Measurements from ENCODE around the gene SPDL1.
A peak's percentile ranks its signal among the peaks of the same experiment; 100 is the strongest.

The SPDL1 gene, protein sequence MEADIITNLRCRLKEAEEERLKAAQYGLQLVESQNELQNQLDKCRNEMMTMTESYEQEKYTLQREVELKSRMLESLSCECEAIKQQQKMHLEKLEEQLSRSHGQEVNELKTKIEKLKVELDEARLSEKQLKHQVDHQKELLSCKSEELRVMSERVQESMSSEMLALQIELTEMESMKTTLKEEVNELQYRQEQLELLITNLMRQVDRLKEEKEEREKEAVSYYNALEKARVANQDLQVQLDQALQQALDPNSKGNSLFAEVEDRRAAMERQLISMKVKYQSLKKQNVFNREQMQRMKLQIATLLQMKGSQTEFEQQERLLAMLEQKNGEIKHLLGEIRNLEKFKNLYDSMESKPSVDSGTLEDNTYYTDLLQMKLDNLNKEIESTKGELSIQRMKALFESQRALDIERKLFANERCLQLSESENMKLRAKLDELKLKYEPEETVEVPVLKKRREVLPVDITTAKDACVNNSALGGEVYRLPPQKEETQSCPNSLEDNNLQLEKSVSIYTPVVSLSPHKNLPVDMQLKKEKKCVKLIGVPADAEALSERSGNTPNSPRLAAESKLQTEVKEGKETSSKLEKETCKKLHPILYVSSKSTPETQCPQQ

DNA sequence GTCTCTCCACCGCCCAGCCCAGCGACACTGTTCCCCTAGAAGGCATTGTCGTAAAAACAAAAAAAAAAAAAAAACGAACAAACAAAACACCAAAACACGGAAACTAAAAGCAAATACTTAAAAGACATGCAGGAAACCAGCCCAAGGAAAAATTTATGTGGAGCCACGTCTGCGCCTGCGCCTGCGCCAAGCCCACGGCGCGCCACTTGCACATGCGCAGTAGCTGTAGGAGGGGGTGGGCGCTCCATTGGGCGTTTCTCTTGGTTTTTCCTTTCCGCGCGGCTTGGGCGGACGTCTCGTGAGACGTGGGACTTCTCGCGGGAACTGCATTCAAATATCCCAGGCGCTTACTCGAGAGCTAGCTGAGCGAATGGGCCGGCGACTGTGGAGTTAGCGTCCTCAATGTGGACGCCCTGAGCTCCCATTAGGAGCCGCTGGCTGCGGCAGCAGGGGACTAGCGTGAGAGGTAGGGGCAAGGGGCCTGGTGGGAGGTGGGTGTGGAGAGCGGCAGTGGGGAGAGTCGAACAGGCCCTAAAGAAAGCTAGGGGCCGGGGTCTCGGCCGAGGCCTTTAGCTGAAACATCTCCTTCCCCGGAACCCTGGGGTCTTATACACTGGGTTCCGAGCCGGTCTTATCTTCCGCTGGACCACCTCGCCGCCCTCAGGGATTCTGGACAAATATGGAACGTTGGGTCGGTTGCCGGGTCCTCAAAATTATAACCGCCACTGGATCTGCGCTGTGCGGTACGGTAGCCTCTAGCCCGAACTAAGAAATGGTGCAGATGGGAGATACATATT lies at the start of gene SPDL1:
Gene SPDL1 (plus strand): TSS at position 350 of the 797 bp plus-strand sequence. CDS start 4,644 bp downstream, outside the sequence.
- peak within 1 kb of the TSS; percentile 91 for H3K4me3 ChIP-seq (ENCODE audit: low read length)
- no peaks in the 10 kb centered on the region for H3K36me3 ChIP-seq (ENCODE audit: control insufficient read depth, insufficient read depth, low read length)
- H3K4me1 ChIP-seq (ENCODE audit: control insufficient read depth, insufficient read depth, low read length), result peaks cover 3% of the 10 kb centered on the region
- peak within 1 kb of the TSS; percentile 77 for H3K27ac ChIP-seq (ENCODE audit: low read depth, low read length)
- peak within 1 kb of the TSS; percentile 84 for H3K9ac ChIP-seq (ENCODE audit: low read length)
- no peaks in the 10 kb centered on the region for H3K27me3 ChIP-seq (ENCODE audit: control insufficient read depth, insufficient read depth, low read length)

DNA sequence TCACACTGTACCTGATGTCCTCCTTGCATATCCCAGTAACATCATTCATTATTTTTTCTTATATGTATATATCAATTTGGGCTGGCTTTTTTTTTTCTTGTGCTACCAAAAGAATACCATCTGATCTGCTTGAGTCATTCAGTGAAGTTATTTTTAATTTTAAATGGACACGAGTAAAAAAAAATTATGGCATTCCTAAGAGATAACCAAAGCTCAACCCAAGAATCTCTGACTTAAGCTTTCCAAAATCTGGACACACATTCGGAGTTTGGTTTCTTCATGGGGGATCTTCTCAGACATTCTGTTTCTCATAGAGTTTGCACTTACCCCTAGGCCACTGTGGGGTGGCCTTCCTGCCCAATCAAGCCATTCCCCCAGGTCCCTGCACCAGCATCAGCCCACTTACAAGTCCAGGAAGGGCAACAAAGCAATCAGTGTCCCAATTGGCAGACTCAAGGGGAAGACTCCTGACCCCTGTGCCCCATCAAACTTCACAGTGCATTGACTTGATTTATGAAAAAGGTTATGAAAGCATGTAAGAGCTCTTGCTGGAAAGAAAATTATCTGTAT lies 49.2 kb upstream of the SPDL1 start:
- H3K27me3 ChIP-seq (ENCODE audit: control insufficient read depth, insufficient read depth, low read length), result no peaks in the 10 kb centered on the region
- no peaks in the 10 kb centered on the region for H3K4me1 ChIP-seq (ENCODE audit: control insufficient read depth, insufficient read depth, low read length)
- no peaks in the 10 kb centered on the region for H3K36me3 ChIP-seq (ENCODE audit: control insufficient read depth, insufficient read depth, low read length)
- H3K9ac ChIP-seq (ENCODE audit: low read length), result no peak overlapping the region
- no peak overlapping the region for H3K27ac ChIP-seq (ENCODE audit: low read depth, low read length)
- no peak overlapping the region for H3K4me3 ChIP-seq (ENCODE audit: low read length)

DNA sequence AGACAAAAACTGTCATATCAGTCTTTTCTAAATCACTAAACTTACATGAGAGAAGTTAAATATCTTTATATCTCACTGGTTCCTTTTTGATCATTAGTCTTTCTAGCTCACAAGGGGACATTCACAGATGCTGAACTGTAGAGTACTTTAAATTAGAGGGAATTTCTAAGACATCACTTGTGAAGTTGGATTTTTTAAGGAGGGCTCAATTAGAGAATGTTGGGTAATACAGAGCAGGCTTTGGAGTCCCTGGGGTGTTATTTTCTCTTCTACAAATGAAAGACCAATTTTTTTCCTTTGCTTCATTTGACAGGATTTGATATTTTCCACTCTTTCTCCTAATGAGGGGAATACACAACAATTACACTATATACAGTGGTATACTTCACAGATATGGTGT lies 48.6 kb upstream of the SPDL1 start:
- H3K36me3 ChIP-seq (ENCODE audit: control insufficient read depth, insufficient read depth, low read length), result no peaks in the 10 kb centered on the region
- H3K4me1 ChIP-seq (ENCODE audit: control insufficient read depth, insufficient read depth, low read length), result no peaks in the 10 kb centered on the region
- no peaks in the 10 kb centered on the region for H3K27me3 ChIP-seq (ENCODE audit: control insufficient read depth, insufficient read depth, low read length)
- no peak overlapping the region for H3K4me3 ChIP-seq (ENCODE audit: low read length)
- no peak overlapping the region for H3K27ac ChIP-seq (ENCODE audit: low read depth, low read length)
- no peak overlapping the region for H3K9ac ChIP-seq (ENCODE audit: low read length)

DNA sequence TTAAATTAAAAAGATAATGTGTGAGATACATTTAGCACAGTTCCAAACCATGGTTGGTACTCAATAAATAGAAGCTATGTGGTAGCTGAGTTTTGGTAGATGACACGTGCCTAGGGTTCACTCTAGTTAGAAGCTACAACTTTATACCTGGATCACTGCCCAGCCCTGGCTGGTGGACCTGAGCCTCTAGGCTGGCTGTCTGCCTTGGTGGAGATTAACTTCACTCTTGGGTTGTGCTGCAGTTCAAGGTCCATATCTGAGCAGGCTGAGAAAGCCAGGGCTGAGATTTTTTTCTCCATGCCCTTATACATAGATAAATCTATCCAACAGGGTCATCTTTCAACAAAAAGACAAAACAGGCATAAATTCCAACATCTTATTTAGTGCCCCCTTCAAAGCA lies 44.6 kb upstream of the SPDL1 start:
- Histone ChIP-seq H3K27me3 (ENCODE audit: control insufficient read depth, insufficient read depth, low read length) (no peaks in the 10 kb centered on the region), H3K4me1 (ENCODE audit: control insufficient read depth, insufficient read depth, low read length) (no peaks in the 10 kb centered on the region)

DNA sequence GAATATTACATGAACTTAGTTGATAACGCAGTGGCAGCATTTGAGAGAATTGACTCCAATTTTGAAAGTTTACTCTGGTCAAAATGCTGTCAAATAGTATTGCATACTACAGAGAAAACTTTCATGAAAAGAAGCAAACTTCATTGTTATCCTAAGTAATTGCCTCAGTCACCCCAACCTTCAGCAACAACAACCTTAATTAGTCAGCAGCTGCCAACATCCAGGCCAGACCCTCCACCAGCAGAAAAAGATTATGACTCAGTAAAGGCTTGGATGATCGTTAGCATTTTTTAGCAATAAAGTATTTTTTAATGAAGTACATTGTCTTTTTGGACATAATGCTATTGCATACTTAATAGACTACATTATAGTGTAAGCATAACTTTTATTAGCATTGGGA lies 40.8 kb upstream of the SPDL1 start:
- H3K4me1 ChIP-seq (ENCODE audit: control insufficient read depth, insufficient read depth, low read length), result no peaks in the 10 kb centered on the region
- no peak overlapping the region for H3K4me3 ChIP-seq (ENCODE audit: low read length)
- H3K9ac ChIP-seq (ENCODE audit: low read length), result no peak overlapping the region
- no peak overlapping the region for H3K27ac ChIP-seq (ENCODE audit: low read depth, low read length)
- no peaks in the 10 kb centered on the region for H3K36me3 ChIP-seq (ENCODE audit: control insufficient read depth, insufficient read depth, low read length)
- no peaks in the 10 kb centered on the region for H3K27me3 ChIP-seq (ENCODE audit: control insufficient read depth, insufficient read depth, low read length)

More for the DNA sequence above, 44.6 kb upstream of the SPDL1 start:
- Histone ChIP-seq H3K4me3 (ENCODE audit: low read length) (no peak overlapping the region), H3K36me3 (ENCODE audit: control insufficient read depth, insufficient read depth, low read length) (no peaks in the 10 kb centered on the region), H3K27ac (ENCODE audit: low read depth, low read length) (no peak overlapping the region), H3K9ac (ENCODE audit: low read length) (no peak overlapping the region)

DNA sequence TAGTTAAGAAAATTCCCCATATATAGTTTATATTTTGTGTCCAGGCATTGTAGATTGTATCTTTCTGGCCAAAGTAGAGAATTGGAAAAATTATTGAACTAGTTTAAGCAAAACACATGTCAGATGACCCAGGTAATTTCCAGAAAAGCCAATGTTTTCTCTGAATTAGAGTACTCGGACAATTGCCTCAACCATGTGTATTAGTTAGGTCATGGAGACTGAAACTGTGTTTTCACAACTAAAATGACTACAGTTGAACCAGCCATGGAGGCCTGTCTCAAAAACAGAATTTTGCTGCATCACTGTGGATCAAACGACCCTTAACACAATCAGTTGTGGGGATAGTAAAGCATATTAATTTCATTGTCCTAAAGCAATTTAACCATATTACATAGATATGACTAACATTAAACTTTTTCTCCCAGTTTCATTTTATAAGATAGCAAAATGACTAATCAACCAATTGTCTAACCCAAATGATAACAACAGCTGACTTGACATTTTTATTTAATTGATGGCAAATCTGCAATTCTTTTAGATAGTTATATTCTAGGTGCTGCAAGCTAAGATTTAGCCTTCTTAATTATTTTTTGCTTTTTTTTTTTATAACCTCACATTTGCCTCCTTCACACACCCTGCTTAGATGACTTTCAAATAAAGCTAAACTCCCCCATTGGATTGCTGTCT lies 39.2 kb upstream of the SPDL1 start:
- no peak overlapping the region for H3K4me3 ChIP-seq (ENCODE audit: low read length)
- H3K27me3 ChIP-seq (ENCODE audit: control insufficient read depth, insufficient read depth, low read length), result no peaks in the 10 kb centered on the region
- H3K4me1 ChIP-seq (ENCODE audit: control insufficient read depth, insufficient read depth, low read length), result no peaks in the 10 kb centered on the region
- H3K27ac ChIP-seq (ENCODE audit: low read depth, low read length), result no peak overlapping the region
- no peaks in the 10 kb centered on the region for H3K36me3 ChIP-seq (ENCODE audit: control insufficient read depth, insufficient read depth, low read length)
- no peak overlapping the region for H3K9ac ChIP-seq (ENCODE audit: low read length)

DNA sequence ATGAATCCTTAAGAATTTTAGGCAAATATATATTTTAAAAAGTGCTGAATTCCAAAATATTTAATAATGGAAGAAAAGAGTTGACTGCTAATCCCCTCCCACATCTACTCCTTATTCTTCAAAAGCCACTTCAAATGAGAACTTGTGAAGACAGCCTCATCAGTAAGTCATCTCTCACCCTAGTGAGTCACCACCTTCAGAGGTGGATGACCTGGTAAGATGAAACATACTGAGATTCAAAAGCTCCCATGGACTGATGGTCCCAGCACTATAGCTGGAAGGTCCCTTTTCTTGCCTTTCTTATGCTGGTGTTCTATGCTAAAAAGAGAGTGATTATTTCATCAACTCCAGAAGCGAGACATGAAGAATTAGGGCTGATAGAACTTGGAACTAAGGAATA lies 37.8 kb upstream of the SPDL1 start:
- no peaks in the 10 kb centered on the region for H3K4me1 ChIP-seq (ENCODE audit: control insufficient read depth, insufficient read depth, low read length)
- H3K27me3 ChIP-seq (ENCODE audit: control insufficient read depth, insufficient read depth, low read length), result no peaks in the 10 kb centered on the region
- no peaks in the 10 kb centered on the region for H3K36me3 ChIP-seq (ENCODE audit: control insufficient read depth, insufficient read depth, low read length)
- H3K9ac ChIP-seq (ENCODE audit: low read length), result no peak overlapping the region
- no peak overlapping the region for H3K27ac ChIP-seq (ENCODE audit: low read depth, low read length)
- H3K4me3 ChIP-seq (ENCODE audit: low read length), result no peak overlapping the region

DNA sequence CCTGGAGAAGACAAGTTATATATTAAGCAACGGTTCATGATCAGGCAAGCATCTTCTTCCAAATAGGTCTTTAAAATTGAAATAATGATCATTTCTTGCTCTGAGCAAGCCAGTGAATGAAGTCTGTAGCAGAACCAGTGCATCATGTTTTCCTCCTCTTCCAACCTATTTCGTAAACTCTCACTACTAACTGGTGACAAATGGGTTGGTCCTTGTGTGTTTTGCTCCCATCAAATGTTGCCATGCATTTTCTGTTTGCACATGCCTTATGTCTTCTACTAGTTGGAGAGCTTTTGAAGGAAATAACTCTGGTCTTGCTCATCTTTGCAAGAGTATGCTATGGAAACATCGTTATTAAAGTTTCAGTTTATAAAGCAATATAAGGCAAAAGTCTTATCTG lies 37.2 kb upstream of the SPDL1 start:
- Histone ChIP-seq H3K4me1 (ENCODE audit: control insufficient read depth, insufficient read depth, low read length) (no peaks in the 10 kb centered on the region), H3K4me3 (ENCODE audit: low read length) (no peak overlapping the region), H3K9ac (ENCODE audit: low read length) (no peak overlapping the region), H3K27me3 (ENCODE audit: control insufficient read depth, insufficient read depth, low read length) (no peaks in the 10 kb centered on the region), H3K36me3 (ENCODE audit: control insufficient read depth, insufficient read depth, low read length) (no peaks in the 10 kb centered on the region), H3K27ac (ENCODE audit: low read depth, low read length) (no peak overlapping the region)

DNA sequence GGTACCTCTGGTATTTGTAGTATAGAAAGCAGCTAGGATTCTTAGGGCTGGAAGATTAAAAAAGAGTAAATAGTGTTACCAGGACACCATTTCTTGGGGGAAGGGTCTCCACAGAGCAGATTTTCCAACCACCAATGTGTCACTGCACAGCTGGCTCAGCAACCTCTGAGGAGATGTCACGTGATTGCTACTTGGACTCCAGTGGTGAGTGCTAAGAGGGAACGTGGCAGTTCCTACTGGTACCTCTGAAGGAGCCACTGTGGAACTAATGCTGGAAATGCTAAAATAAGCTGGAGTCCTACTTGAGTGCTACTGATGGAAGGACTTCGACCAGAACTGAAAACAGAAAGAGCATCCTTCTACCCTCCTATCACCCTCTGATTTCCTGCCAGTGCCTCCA lies 36.1 kb upstream of the SPDL1 start:
- Histone ChIP-seq H3K9ac (ENCODE audit: low read length) (no peak overlapping the region), H3K36me3 (ENCODE audit: control insufficient read depth, insufficient read depth, low read length) (no peaks in the 10 kb centered on the region), H3K27me3 (ENCODE audit: control insufficient read depth, insufficient read depth, low read length) (no peaks in the 10 kb centered on the region), H3K27ac (ENCODE audit: low read depth, low read length) (no peak overlapping the region), H3K4me3 (ENCODE audit: low read length) (no peak overlapping the region), H3K4me1 (ENCODE audit: control insufficient read depth, insufficient read depth, low read length) (no peaks in the 10 kb centered on the region)

DNA sequence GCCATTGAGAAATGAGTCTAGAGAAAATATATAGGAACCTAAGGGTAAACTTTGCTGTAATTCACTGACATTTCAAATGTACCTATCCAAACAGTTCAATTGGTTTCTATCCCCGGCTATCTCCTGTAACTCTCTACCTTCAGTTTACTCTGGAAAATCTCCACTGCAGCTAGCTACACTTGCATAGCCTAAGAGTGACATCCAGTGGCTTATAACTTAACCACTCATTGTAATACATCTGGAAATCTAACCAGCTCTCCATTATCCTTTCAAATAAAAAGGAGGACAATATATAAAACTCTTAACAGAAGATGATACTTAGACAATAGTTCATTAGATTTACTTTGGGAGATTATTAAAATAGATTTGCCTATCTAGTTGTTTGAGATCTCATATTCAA lies 35.3 kb upstream of the SPDL1 start:
- H3K9ac ChIP-seq (ENCODE audit: low read length), result no peak overlapping the region
- H3K27ac ChIP-seq (ENCODE audit: low read depth, low read length), result no peak overlapping the region
- no peaks in the 10 kb centered on the region for H3K4me1 ChIP-seq (ENCODE audit: control insufficient read depth, insufficient read depth, low read length)
- H3K36me3 ChIP-seq (ENCODE audit: control insufficient read depth, insufficient read depth, low read length), result no peaks in the 10 kb centered on the region
- H3K4me3 ChIP-seq (ENCODE audit: low read length), result no peak overlapping the region
- no peaks in the 10 kb centered on the region for H3K27me3 ChIP-seq (ENCODE audit: control insufficient read depth, insufficient read depth, low read length)

DNA sequence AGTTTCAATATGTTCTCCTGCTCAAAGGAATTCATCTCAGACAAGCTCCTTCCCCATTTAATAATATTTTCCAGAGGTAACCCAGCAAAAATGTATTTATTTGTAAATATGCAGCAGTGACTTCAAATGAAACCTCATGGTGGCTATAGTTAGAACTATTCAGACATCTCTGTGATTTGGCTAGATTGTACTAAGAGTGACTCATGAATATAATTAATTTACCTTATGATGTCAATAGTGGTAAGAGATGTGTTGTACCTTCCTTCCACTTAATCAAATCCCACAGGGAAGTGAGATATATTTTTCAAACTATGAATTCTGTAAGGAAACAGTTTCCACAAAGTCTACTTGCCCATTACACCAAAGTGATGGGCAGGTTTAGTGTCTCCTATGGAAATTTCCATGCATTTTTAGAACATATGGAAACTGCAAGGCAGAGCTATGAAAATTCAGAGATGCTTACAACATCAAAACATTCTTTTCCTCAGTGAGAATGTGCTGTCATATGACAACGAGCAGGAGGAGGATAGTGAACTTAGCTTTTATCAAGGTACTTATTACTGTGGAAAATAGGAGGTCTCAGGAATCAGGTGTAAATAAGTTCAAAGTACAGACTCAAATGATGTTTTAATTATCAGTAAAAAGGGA lies 34.0 kb upstream of the SPDL1 start:
- Histone ChIP-seq H3K9ac (ENCODE audit: low read length) (no peak overlapping the region), H3K4me1 (ENCODE audit: control insufficient read depth, insufficient read depth, low read length) (no peaks in the 10 kb centered on the region), H3K27me3 (ENCODE audit: control insufficient read depth, insufficient read depth, low read length) (no peaks in the 10 kb centered on the region), H3K4me3 (ENCODE audit: low read length) (no peak overlapping the region), H3K36me3 (ENCODE audit: control insufficient read depth, insufficient read depth, low read length) (no peaks in the 10 kb centered on the region), H3K27ac (ENCODE audit: low read depth, low read length) (no peak overlapping the region)
